Amniotic epithelial cell (primary cell): ENCODE measurements around the gene CCDC167.
A peak's percentile ranks its signal among the peaks of the same experiment; 100 is the strongest.

Experiments used
- DNase-seq: peaks from one replicate; pipeline ENCODE4 v3.0.0-alpha.2; 2010; ENCODE audit warnings: low read depth

The CCDC167 gene

DNA sequence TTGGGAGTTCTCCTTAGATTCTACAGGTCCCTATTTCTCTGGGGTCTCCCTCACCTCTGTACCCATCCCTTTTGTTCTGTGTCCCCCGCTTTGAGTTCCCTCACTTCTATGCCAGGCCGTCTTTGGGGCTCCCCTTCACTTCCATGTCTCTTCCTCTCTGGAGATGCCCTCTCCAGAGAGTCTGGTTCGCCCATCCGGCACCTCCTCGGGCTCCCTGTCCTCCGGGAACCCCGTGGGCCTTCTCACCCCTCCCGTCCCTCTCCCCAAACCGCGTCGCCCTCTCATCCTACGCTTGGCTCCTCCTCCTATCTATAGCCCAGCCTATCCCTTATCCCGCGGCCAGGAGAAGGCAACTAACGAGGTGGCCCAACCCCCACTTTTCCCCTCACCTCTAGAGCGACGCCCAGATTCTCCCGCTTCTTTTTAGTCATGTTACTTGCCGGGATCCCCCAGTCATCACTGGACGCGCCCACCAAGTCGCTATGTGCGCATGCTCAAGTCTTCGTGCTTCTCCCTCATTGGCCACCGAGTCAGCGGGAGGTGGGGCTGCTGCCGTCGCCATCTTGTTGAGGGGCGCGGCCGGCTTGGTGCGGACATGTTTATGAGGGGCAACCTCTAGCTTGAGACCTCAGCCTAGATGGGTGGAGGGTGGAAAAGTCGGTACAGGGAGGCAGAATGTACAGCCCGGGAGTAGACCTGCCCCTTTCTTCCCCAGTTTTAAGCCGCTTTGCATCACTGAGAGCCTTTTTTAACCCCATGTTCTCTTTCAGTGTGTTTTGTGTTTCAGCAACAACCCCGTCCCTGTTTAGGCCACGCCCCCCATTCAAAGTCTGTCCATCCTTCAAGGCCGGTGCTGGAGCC lies at the start of gene CCDC167:
Gene CCDC167, minus strand, starts transcription at position 461 of the 861 bp plus-strand sequence. Its CDS starts 30 bp downstream, at position 431.
- peak; percentile 92 for DNase-seq

GRCh38 chr6:37549154-37549553 lies 49.5 kb upstream of the CCDC167 start:
- no peak for DNase-seq

GRCh38 chr6:37548067-37548674 lies 48.5 kb upstream of the CCDC167 start:
- DNase-seq, result no peak

GRCh38 chr6:37547564-37548061 lies 47.9 kb upstream of the CCDC167 start:
- peak; percentile 72 for DNase-seq

DNA sequence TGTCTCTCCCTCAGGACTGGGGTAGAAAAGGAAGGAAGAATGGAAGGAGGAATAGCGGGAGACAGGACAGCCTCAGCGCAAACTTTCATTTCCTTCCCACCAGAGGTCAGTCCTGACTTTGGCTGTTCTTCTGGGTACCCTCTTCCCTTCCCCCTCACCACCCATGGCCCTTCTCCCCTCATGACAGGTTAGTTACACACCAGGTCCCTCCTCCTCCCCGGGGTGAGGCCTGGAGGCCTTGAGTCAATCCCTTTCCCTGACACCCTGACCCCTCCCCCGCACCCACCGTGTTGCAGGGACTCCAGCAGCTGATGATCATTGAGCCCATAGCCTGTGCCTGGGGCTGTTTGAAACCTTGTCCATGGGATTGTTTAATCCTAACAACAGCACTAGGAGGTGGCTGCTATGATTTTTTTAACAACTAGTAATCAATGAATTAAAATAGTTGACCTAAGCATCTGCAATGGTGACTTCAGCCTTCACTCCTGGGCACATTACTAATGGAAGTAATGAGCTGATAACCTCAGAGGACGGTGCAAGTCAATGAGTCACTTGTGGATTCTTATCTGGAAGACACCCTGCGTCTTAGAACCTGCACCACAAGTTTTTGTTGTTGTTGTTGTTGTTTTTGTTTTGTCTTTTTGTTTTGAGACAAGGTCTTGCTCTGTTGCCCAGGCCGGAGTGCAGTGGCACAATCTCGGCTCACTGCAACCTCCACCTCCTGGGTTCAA lies 46.6 kb upstream of the CCDC167 start:
- no peak for DNase-seq

DNA sequence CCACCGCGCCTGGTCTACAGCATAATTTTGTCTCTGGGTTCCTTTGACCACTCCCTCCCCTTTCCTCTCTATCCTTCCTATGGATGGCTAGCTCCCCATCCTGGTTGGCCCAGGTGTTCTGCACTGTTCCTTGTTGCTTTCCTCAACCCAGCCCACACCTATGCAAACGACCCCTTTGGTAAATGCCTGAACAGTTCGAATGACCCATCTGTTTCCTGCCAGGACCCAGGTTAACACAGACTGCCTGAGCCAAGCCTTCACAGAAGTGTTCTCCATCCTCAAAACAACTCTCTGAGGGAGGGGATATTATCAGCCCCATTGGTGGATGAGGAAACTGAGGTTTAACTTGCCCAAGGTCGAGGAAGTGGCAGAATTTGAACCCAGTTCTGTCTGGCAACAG lies 44.8 kb upstream of the CCDC167 start:
- no peak for DNase-seq

- DNase-seq, result no peak
Observed at GRCh38 chr6:37543361-37543760, 43.7 kb upstream of the CCDC167 start.

- no peak for DNase-seq
Observed at GRCh38 chr6:37541346-37541745, 41.7 kb upstream of the CCDC167 start.

- DNase-seq, result no peak
Observed at GRCh38 chr6:37540390-37540789, 40.7 kb upstream of the CCDC167 start.

- no peak for DNase-seq
Observed at GRCh38 chr6:37540029-37540352, 40.3 kb upstream of the CCDC167 start.

DNA sequence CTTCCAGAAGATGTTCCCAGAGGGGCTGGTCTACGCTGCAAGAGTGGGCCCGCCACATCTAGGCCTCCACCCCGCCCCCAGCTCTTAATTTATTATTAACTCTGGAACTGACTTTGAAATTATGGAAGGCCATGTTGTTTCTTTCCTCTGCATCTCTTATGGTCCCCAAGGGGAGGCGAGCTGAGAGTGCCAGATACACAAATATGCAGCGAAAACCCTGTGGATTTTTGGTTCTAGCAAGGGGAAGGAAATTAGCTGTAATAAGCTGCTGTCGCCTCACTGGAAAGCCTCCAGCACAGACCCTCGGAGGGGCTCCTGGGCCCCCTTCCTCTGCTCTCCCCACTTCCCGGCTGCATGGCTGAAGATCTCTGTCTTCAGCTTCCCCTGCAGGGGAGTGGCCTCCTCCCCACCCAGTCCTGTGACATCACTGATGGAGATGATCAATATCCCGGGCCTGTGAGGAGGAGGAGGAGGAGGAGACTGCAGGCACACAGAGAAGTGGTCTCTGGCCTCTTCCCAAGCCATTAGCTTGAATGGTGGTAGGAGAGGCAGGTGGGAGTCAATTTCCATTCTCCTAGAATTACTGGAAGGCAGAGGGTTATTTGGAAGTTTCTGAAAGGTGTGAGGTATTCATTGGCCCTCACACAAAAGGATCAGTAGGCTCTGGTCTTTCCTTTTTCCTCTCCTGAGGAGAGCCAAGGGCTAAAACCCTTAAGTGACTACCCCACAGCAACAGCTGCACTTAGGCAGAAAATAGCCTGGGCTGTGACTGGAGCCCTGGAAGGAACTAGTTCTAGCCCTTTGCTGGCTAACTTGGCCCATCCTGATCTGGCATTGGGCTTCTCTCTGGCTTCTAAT lies 39.7 kb upstream of the CCDC167 start:
- no peak for DNase-seq

GRCh38 chr6:37538107-37538506 lies 38.4 kb upstream of the CCDC167 start:
- DNase-seq, result no peak

DNA sequence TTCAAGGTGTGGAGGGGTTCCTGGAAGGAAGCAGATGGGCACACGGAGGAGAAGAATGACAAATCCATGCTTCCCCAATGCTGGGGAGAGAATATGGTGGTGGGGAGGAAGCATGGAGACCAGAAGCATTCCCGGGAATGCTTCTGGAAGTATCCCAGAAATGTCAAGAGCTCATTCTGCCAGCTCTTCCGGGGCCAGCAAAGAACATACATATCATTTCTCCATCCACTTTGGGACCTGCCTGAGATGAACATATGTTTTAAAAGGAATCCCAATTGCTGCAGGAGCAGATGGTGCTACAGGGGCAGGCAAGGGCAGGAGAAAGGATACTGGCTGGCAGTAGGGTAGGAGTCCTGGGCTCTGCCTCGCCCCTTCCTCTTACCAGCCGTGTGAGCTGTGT lies 37.9 kb upstream of the CCDC167 start:
- DNase-seq, result no peak

GRCh38 chr6:37536491-37537190 lies 36.9 kb upstream of the CCDC167 start:
- DNase-seq, result no peak

DNA sequence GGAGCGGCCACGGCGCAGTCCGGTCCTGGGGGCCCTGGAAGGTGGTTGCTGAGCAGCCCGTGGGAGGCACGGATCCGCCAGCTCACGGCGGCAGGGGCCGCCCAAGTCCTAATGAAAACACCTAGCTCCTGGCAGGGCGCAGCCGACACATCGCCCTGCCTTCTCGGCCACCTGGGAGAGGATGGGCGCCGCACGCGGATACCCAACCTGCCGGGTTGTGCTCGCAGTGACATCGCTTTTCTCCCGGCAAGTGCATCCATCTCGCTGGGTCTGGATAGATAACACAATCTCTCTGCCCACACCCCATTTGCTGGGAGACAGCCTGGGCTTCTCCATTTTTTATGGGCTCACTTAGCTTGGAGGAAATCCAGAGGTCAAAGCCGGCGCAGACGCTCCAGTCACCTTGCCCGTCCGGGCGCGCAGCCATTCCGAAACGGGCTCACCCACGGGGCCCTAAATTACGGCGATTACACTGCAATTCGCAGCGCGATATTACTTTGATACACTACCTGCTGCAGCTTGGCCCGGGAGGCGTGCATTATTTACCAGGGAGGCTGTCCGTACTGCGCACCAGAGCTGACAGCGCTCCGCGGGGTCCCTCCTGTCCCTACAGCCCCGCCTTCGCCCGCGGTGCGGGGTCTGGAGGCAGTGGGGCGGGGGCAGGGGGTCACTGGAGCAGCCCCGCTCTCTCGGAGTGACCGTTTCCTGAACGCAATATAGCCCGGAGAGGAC lies 36.2 kb upstream of the CCDC167 start:
- no peak for DNase-seq

- DNase-seq, result no peak
Observed at GRCh38 chr6:37535428-37535758, 35.7 kb upstream of the CCDC167 start.

DNA sequence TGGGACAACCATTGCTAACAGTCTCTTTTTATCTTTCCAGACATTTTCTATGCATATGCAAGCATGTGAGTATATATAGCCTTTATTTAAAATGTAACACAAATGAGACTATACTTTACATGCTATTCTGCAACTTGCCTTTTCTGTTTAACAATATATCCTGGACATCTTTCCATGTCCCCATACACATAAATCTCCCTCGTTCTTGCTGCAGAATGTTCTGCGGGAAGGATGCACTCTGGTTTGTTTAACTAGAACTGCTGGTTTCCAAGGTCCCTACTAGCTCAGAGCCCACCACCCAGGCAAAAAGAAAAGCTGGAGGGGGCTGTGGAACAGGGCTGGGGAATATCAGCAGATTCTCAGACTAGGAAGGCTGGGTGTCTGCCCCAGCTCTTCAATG lies 35.2 kb upstream of the CCDC167 start:
- no peak for DNase-seq

DNA sequence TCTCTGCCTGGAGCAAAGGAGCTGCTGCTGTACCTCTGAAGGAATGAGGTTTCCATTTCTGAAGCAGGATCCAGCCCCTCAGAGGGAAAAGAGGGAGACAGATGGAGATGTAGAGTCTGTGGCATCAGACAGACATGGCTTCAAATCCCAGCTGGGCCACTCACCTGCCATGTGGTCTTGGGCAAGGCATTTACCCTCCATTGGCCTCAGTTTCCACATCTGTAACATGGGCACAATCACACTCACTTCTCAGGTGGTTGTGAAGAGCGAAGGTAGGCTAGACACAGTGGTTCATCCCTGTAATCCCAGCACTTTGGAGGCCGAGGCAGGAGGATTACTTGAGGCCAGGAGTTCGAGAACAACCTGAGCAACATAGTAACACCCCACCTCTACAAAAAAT lies 32.4 kb upstream of the CCDC167 start:
- DNase-seq, result no peak

GRCh38 chr6:37531437-37532036 lies 31.8 kb upstream of the CCDC167 start:
- DNase-seq, result no peak

- no peak for DNase-seq
Observed at GRCh38 chr6:37531026-37531425, 31.3 kb upstream of the CCDC167 start.
